Fibroblast of villous mesenchyme (primary cell): Measurements from ENCODE around the gene MCTP2. TPM values are rescaled to one million over a fixed set of nuclear protein-coding genes. Genes with fewer than 3 reads are reported as not detected.

ENCODE experiments used
- DNase-seq: peaks from one replicate; pipeline ENCODE4 v3.0.0-alpha.2; 2010; ENCODE audit warnings: low read depth
- H3K4me3 ChIP-seq: 2 replicates; pipeline ENCODE4 v1.5.1; 2011; ENCODE audit warnings: low read depth, mild to moderate bottlenecking, low read length
- total RNA-seq: library from RNA; depleted of rRNA; stranded (reverse); fragments of >200 nt; gene quantifications from 2 replicates; pipeline ENCODE4 v1.2.3, GENCODE V29; 2012
- TF ChIP-seq, protein P1 (sequence below): IDR thresholded peaks from 2 replicates; pipeline ENCODE4 v1.5.1; 2012; ENCODE audit warnings: low read depth, mild to moderate bottlenecking, low read length; ENCODE audit not compliant: insufficient read depth

Gene MCTP2
- total RNA-seq, 1 donor = 2.2 TPM

DNA sequence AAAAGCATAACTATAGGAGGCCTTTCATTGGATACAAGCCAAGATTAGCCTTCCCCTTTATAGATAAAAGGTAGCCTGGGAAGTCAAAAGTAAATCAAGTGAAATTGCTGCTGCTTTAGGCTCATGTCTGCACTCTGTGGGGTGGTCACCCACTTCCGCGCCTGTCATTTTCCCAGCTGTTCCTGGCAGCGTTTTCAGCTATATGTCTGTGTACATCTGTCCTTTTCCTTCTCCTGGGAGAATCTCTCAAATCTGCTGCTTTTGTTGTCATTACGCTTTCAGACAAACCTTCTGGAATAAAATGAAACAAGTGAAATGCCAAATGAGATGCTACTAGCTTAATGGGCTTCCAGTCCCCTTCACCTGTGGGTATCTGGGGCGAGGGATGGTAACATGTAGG, 211.8 kb downstream of the MCTP2 start:
- DNase-seq = no peak
- TF ChIP-seq, protein P1, sequence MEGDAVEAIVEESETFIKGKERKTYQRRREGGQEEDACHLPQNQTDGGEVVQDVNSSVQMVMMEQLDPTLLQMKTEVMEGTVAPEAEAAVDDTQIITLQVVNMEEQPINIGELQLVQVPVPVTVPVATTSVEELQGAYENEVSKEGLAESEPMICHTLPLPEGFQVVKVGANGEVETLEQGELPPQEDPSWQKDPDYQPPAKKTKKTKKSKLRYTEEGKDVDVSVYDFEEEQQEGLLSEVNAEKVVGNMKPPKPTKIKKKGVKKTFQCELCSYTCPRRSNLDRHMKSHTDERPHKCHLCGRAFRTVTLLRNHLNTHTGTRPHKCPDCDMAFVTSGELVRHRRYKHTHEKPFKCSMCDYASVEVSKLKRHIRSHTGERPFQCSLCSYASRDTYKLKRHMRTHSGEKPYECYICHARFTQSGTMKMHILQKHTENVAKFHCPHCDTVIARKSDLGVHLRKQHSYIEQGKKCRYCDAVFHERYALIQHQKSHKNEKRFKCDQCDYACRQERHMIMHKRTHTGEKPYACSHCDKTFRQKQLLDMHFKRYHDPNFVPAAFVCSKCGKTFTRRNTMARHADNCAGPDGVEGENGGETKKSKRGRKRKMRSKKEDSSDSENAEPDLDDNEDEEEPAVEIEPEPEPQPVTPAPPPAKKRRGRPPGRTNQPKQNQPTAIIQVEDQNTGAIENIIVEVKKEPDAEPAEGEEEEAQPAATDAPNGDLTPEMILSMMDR = no peak
- no peak overlapping the region for H3K4me3 ChIP-seq

DNA sequence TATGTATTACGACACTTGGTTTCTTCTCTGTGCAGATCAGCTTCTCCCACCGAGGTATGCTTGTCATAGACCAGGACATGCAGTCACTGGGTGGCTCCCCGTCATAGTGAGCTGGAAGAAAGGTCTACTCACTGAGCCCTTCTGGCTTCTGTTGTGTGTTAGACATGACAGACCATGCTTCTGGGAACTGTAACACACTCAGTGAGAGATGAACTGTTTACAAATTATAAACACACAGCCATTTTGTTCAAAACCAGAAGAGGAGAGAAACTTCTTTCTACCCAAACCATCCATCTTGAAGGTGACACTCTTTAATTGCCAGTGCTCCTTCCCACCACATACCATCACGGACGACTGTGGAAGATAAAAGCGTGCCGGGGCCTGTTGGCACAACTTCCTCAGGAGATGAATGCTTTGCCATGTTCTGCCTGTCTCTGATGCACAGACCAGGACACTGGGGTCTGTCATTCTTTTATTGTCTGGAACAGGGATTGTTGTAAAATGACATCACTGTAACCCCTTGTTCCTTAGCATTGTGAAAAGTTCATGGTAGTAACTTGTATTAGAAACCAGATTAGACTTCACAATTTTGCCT, 214.3 kb downstream of the MCTP2 start:
- no peak overlapping the region for H3K4me3 ChIP-seq
- no peak for DNase-seq
- TF ChIP-seq, protein P1 = no peak

GRCh38 chr15:94446441-94446840, 215.1 kb downstream of the MCTP2 start:
- TF ChIP-seq, protein P1 = no peak
- H3K4me3 ChIP-seq = no peak overlapping the region
- DNase-seq = no peak

- TF ChIP-seq, protein P1 = no peak
- peak; percentile 49 for DNase-seq
- H3K4me3 ChIP-seq = no peak overlapping the region
Observed at GRCh38 chr15:94451466-94451865, 220.1 kb downstream of the MCTP2 start.

DNA sequence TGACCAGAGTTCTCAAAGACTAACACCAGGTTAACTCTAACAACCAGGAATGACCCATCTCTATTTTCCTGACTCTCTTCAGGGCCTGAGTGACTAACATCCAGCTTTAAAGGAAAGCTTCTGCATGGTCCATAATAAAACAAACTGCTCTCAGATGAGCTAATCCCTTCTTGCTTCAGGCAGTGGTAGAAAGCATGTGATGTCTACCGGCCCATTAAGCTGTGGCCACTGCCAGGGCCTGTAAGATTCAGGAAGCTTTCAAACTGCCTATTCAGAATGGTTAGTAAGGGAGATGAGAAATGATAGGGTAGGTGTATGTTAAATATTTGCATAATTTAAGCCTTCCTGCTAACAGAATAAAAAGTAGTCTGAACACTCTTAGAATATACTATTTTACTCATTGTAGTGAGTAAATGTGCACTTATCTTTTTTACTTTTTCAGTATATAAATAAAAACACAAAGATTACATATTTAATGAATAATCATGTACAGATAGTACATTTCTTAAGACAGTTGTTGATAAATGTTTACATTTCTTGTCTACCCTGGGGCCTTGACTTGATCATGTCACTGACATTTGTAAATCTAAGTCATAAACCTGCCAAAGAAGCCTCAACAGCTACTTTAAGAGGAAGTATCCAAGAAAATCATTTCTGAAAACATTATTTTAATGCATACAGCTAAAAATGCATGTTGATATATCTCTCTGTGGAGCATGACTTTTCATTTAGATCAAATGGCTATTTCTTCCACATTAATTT, 222.0 kb downstream of the MCTP2 start:
- peak; percentile 88 for DNase-seq
- TF ChIP-seq, protein P1 = no peak
- H3K4me3 ChIP-seq = no peak overlapping the region

GRCh38 chr15:94455297-94455696, 223.9 kb downstream of the MCTP2 start:
- no peak overlapping the region for H3K4me3 ChIP-seq
- DNase-seq = no peak
- TF ChIP-seq, protein P1 = no peak

GRCh38 chr15:94456226-94456625, 224.9 kb downstream of the MCTP2 start:
- no peak for DNase-seq
- TF ChIP-seq, protein P1 = no peak
- H3K4me3 ChIP-seq = no peak overlapping the region
